Measurements from ENCODE around the gene ABLIM2.

The ABLIM2 gene

DNA sequence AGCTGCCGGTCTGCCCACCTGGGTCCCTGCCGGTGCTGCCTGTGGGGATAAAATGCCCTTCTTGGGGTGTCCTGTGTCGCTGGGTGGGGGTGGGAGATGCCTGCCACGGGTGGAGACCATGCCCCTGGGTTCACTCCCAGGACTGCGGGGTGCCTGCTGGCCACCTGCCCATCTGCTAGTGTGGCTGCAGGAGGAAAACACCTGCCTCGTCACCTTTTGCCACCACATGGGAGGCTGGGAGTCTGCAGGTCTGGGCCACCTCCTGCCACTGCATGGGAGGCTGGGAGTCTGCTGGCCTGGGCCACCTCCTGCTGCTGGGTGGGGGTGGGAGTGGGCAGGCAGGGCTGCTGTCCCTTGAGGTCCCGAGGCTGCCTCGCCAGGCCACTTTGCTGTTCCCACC lies 160.2 kb downstream of the ABLIM2 start:
- no peak for DNase-seq

DNA sequence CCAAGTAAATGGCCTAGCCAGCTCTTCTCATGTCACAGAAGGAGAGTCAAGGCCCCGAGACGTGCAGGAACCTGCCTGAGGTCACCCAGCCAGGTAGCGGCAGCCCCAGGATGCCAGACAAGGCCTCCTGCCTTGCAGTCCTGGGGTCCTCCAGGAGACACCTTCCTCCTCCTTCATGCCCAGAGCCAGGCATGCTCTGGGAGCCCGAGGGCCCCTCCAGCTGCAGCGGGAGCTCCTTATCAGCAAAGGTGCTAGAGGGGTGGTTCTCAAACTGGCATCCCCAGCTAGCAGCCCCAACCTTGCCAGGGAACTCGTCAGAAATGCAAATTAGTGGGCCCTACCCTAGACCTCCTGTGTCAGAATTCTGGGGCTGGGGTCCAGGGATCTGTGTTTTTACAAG lies 162.7 kb downstream of the ABLIM2 start:
- no peak for DNase-seq

DNA sequence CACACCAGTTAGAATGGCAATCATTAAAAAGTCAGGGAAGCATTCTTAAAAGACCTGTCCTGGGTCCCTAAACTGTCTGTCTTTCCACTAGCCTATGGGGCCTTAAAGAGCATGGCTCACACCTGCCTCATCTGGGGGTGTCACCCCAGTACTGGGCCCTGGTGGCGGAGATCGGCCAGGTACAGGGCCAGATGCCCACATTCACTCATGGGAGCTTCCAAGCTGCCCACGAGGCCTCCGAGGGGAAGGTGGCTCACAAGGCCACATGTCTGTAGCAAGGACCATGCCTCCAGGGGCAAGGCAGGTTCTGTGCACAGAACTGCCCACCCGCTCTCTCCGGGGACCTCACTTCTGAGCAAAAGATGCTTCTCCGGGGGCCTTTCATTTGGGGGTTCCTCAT lies 163.5 kb downstream of the ABLIM2 start:
- DNase-seq, result no peak

DNA sequence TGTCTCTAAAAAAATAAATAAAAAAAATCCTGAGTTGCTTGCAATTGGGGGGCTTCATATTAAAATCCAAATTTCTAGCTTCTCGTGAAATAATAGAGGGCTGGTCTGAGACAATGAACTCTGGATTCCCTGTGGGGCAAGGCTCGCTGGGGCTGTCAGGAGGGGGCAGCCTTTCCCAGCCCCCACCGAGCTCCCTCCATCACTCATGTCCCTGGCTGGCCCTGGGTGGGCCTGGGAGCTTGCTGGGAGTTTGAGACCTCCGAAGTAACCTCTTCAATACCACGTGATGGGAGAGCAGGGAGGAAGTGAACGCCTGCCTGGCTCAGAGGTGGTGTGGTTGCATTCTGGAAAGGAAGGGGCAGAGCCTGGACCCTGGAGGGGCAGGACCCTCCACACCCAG lies 164.9 kb downstream of the ABLIM2 start:
- no peak for DNase-seq

DNA sequence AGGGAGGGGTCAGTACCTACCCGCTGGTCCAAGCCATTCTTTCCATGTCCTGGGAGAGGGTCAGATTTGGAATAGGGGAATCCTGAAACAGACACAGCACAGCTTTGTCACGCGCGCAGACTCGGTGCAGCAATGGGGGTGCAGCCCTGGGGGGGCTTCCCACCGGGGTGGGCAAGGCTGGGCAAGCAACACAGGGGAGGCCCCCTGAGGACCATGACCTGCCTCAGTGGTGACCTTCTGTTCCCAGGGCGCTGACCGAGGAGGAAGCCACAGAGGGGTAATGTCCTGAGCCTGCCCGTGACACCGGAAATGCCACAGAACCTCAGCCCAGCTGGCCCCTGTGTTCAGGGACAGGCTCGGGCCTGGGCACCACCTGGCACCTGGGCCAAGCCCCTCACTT lies 165.8 kb downstream of the ABLIM2 start:
- DNase-seq, result no peak

DNA sequence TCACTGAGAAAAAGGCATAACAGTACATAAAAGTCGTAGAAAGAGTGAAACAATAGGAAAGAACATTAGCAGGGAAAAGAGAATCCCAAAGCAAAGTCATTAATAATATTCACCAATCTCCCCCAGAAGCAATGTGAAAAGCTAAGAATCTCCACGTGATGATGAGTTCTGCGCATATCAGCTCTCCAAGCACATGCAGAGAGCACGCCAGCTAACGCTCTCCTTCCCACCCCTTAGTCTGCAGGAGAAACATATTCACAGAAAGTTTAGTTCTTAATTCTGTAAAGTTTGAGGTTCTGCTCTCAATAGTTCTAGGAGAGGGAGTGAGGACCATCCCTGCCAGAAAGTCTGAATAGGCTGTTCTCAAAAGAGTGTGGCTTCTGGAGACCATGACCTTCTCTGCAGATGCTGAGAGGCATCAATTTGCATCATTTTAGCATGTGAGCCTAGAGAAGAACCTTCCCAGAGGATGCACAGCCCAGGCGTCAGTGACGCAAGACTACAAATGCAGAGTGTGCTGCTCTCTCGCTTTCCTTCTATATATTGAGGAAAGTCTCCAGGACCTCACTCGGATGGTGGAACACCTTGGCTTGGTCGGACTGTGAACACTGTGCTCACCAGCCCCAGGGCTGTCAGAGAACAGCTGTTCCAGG lies 167.7 kb downstream of the ABLIM2 start:
- DNase-seq, result no peak

DNA sequence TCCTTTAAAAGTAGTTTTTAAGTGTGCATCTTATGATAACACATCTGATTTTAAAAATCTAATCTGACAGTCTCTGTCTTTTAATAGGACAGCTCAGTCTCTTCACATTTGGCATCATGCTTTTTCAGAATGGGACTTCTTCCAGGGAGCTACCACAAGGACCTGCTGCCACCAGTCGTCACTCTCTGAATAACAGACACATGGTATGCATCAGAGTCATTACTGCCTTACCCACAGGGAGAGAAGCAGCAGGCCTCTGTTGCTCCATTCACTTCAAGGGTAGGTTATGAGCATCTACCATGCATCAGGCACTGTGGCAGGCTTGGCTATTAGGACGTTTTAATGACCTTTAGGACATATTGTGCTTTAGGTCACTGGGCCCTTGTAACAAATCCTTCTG lies 169.0 kb downstream of the ABLIM2 start:
- no peak for DNase-seq

DNA sequence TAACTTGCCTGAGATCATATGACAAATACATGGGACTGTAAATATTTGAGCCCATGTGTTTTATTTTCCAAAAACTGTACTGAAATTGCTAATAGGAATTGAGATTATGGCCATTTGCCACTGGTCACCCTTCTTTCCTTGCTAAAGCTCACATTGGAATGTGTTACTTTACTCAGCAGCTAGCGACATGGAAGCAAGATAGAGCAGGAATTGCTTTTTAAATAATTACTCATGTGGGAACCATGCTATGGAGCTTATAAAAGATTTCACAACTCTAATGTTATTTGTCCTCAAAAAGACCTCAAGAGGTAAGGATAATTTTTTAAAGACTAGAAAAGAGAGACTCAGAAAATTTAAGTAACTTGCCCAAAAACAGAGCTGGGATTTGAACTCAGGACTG lies 170.2 kb downstream of the ABLIM2 start:
- no peak for DNase-seq

DNA sequence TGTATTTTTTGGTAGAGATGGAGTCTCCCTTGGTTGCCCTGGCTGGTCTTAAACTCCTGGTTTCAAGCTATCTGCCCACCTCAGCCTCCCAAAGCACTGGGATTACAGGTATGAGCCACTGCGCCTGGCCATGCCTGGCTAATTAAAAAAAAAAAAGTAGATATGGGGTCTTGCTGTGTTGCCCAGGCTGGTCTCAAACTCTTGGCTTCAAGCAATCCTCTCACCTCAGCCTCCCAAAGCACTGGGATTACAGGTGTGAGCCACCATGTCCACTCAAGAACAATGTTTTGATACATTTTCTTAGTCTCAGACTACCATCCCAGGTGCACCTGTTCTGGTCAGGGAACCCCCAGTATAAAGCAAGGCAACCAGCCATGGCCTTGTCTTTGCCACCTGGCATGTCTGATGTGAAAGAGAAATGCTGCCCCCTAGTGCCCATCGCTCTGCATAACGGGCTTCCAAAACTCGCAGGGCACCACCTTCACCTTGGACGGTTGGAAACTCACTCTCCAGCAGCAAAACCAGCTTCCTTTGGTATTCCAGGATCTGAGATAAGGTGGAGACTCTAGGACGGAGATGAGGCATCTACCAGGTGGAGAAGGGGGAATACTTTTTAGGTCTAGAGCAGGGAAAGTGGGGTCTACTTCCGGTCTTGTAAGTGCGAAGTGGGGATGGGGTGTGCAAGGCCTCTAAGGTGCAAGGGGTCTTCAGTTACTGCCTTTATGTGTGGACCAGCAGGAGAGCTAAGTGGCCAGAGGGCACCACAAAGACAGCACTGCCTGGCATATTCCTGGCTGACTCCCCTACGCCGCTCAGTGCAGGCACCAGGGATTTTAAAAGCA lies 171.2 kb downstream of the ABLIM2 start:
- peak; percentile 70 for DNase-seq

DNA sequence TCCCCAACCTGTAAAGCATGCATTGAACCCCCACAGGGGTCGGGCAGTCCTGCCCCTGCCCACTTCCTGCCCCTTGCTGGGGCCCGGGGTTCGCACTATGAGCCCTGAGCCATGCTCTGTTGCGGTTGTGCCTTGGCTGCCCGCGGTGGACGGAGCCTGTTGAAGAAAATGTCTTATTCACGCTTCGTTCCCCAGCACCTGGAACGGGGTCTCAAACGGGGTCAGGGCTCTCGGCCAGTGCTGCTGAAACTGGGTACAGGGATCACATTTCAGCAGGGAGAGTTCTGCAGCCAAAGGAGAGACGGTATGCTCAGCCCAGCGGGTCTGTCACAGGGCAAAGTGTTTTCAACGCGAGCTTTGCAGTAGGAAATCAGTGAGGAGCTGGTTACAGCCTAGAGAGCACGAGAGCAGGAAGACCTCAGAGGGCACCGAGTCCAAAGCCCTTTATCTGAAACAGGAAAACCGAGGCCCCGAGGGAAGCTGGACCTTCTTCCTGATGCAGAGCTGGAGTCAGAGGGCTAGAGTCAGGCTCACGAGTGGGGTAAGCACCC lies 172.6 kb downstream of the ABLIM2 start:
- DNase-seq, result no peak

DNA sequence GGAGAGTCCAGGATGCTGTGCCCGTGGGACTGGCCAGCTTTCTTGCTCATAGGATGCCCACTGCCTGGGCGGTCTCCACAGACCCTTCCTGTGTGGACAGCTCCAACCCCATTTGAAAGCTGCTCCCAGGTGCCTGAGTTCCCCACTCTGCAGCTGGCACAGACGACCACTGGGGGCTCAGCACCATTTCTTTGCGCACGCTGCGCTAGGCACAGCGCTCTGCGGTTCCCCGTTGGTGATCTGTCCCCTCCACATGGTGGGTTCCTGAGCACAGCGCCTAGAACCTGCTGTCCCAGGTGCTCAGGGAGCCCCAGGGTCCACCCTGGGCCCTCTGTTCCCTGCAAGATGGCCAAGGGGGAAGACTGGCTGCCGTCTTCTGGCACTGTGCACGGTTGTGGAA lies 173.5 kb downstream of the ABLIM2 start:
- DNase-seq, result no peak

DNA sequence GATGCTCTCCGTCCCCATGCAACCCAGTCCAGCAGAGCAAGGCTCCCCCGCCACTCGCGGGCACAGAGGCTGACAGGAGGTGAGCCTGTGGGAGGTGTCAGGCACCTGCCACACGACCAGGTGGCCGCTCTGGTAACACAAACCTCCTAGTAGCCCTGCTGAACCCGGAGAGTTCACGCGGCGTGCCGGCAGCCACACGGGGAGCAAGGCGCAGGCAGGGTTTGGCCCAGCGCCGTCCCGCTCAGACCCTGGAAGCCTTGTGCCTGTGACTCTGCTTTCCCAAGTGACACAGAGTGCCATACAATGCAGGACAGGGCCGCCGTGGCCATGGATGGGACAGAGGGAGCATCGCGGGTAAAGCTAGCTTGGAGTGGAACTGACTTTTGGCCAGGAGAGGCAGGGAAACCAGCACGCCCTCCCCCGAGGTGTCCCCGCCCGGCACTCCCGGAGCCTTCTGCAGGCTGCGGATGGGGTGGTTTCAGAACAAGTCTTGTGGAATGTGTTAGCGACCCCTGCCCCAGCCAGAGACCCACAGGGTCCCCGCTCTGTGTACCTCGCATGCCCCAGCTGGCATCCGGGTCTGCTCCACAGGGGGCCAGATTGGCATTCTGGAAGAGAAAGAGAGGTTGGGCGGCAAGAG lies 174.2 kb downstream of the ABLIM2 start:
- no peak for DNase-seq

DNA sequence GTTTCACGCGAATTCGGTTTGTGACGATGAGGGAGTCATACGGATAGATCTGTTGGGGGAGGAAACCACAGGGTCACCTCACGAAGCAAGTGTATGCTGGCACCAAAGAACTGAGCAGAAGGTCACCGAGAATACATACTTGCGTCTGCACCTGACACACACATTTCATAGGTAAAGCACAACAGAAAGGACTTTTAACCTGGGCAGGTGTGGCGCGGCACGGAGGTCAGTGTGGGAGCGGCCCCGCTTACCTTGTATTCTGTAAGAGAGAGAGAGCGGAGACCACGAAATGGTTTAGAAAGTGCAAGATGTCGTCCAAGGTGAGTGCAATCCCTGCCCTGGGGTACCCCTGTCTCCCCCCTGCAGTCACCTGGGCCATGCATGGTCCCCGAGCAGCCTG lies 175.3 kb downstream of the ABLIM2 start:
- DNase-seq, result no peak

DNA sequence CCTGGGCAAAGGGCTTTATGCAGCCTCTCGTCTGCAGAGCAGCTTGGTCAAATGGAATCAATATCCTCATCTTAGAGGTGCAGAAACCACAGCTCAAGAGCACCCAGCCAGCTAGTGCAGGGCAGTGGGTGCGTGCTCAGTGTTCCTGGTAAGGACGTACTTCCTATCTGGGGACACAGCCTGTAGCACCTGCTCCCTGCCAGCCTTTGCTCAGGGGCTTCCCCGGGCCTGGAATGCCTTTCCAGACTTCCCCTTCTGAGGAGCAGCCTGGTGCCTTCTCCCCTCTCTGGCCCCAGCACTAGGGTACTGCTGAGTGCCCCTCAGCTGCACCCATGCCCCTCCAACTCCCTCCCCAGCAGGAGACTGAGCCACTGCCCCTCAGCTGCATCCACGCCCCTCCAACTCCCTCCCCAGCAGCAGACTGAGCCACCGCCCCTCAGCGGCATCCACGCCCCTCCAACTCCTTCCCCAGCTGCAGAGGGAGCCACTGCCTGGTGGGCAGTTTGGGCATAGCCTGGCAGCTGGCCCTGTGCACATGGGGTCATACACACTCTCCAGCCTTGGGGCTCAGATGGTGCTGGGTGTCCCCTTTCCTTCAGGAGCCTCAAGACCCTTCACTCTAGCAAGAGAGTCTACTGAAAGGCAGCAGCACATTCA lies 176.7 kb downstream of the ABLIM2 start:
- DNase-seq, result no peak

DNA sequence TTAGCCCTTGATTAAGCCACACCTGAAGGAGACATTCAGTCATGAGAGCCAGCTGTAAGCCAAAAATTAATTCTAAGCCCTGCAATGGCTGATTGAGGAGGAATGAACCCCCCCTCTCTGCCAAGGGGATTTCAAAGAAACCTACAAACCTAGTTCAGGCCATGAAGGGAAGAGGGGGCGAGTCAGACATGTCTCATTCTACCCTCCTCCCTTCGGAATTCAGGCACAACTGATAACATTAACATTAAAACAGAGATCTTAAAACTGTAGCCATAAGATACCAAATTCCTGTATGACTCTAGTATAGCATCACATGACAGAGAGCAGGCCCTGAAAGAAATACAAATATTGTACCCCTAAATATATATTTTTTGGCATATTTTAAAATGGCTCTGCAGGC lies 178.6 kb downstream of the ABLIM2 start:
- no peak for DNase-seq

DNA sequence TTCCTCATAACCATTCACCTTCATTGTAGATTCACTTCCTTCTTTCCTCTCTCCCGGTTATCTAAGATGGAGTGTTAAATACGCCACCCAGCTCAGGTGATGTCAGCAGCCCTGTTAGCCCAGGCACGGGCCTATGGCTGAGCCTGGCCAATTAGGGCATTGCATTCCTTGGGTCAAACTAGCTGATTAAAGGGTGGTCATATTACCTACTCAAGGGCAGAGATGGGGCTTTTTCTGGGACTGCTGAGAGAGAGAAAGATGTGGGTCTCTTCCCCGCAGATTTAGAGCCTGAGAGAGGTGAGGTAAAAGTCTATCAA lies 179.0 kb downstream of the ABLIM2 start:
- DNase-seq, result no peak

DNA sequence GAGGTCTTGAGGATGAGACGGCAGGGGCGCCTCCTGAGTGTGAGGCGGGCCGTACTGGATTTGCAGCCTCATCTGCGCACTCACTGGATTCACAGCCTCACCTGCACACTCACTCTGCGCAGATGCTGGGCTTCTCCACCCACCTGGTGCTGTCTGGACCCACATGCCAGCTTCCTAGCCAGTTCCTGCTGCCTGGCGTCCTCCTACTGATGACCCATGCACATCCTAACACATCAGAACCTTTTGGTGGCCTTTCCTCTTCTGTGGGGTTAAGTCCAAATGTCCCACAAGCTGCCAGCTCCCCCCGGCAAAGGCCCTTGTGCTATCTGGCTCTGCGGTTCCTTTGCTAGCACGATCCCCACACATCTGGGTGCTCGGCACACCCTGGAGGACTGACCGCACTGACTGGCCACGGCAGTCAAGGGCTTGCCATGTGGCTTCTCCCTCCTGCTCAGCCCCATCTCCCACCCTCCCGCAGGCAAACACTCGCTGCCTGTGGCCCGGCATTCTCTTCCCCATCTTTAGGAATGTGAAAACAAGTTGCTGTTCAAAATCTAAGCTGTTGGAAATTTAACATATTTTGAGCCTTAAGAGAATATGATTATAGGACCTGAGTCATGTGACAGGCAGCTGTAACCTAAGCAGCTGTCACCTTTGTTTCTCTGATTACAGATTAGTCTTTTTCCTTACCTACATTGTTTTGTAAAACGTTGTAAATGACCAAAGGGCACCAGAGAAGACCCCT lies 179.5 kb downstream of the ABLIM2 start:
- DNase-seq, result no peak

DNA sequence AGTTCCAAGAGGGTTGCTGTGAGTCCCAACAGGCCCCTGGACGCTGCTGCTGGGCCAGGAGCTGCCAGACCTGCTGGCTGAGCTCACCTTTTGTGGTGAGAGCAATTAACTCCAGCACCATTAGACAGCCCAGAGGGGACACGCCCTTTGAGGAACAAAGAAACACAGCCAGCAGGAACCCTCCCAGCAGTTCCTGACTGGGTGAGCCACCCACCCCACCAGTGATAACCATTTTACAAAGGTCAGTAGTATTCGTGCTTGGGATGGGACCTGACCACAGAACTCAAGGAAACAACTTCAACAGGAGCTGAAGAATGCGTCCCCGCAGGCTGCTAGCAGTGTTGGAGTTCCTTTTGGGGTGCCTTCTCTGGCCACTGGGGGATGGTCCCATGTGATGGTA lies 180.1 kb downstream of the ABLIM2 start:
- no peak for DNase-seq

DNA sequence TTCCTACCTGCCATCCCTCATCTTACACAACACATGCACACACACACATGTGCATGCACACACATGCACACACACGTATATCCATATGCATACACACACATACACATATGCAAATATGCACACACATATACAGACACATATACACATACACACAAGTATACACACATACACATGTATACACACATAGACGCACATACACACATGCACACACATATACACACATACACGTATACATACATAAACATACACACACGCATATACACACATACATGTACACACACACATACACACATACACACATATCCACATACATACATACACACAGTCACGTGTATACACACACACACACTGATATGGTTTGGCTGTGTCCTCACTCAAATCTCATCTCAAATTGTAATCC lies 182.0 kb downstream of the ABLIM2 start:
- no peak for DNase-seq

DNA sequence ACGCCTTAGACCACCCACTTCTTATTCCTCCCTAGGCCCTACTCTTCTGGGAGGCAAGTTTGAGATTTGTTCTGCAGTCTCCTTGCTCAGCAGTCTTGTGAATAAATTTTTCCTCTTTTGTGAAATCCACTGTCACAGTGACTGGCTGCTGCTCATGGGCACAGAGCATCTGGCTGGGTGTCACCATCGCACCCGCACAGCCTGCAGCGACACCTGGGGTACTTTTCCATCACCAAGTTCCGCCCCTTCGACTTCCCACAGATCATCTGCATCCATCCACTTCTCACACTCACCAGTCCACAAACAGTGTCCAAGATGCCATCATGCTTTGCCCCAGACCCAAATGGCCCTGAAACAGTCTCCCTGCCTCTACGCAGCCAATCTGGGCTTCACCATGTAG lies 182.6 kb downstream of the ABLIM2 start:
- DNase-seq, result no peak

DNA sequence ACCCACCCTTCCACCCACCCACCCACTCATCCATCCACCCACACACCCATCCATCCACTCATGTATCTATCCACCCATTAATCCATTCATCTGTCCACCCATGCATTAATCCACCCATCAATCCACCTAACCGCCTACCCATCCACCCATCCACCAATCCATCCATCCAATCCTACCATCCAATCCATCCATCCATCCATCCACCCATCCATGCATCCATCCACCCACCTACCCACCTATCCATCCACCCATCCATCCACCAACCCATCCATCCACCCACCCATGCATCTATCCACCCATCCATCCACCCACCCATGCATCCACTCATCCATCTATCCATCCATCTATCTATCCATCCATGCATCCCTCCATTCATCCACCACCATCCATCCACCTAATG lies 184.2 kb downstream of the ABLIM2 start:
- DNase-seq, result no peak

DNA sequence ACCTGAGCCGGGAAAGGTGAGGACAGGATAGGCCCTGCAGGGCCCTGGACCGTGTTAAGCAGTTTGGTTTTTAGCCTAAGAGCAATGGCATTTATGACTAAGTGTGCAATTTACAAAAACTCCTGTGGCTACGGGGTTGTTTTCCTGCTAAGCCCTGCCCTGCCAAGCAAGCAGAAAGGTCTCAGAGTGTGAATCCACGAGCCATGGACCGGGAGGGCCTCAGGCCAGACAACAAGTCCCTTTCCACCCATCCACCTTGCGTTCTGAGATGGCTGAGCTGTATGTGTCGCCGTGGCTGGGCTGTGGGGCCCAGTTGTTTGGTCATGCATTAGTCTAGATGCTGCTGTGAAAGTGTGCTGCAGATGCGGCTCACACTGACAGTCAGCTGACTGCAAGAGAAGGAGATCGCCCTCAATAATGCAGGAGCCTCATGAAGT lies 185.1 kb downstream of the ABLIM2 start:
- no peak for DNase-seq
